NCI-H1694 treated with DMSO at 0.1 percent for 48 hours (cell line): ENCODE data around the gene RMDN2.

Experiments used
- DNase-seq: peaks from one replicate; lab custom pipeline; 2025; lab: John Stamatoyannopoulos, UW

RMDN2 gene

DNA sequence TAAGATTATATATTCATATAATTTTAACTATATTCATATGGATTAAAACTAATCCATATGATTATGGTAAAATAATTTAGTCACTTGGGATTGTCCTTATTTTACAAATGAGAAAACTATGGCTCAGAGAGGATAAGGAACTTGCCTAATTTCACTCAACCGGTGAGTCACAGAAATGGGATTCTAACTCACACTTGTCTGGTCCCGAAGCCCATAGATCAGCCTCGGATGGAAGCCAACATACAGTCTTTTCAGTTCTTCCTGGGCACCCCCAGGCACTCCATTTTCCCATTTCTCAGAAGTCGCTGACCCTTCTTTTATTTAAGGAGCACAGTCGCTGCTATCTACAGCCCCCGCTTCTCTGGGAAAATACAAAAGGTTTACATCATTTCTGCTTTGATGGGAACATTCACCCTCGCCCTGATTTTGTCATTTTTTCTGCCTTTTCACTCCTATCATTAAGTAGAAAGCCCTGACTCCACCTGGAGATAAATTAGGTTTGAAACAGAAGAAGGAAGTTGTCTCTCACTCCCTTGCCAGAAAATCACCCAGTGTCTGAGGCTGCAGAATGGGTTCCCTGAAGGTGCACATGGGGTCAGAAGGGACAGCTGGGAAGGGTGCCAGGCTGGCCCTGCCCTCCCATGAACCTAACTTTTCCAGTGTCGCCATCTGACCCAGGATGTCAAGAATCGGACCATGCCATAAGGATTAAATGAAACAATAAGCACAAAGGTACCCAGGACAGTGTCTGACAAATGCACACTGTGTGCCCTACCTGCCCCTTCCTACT, 114.2 kb downstream of the RMDN2 start:
- no peak for DNase-seq

DNA sequence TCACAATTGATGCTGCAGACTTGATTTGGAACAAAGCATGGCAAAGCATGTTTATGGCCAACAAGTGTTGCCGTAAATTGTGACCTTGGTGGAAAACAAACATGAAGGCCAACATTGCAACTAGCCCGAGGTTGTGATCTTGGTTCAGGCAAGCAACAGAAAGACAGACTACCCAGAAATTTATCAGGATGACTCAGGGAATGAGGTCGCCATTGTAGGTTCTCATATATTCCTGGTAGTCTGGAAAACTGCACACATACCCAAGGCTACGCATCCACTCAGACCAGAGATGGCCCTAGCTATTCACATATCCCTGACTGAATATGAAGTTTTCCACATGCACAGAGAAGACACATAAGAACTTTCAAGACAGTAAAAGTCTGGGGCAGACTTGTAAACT, 120.7 kb downstream of the RMDN2 start:
- DNase-seq: no peak

- no peak for DNase-seq
These were observed 131.1 kb downstream of the RMDN2 start for GRCh38 chr2:38056216-38056615.

DNA sequence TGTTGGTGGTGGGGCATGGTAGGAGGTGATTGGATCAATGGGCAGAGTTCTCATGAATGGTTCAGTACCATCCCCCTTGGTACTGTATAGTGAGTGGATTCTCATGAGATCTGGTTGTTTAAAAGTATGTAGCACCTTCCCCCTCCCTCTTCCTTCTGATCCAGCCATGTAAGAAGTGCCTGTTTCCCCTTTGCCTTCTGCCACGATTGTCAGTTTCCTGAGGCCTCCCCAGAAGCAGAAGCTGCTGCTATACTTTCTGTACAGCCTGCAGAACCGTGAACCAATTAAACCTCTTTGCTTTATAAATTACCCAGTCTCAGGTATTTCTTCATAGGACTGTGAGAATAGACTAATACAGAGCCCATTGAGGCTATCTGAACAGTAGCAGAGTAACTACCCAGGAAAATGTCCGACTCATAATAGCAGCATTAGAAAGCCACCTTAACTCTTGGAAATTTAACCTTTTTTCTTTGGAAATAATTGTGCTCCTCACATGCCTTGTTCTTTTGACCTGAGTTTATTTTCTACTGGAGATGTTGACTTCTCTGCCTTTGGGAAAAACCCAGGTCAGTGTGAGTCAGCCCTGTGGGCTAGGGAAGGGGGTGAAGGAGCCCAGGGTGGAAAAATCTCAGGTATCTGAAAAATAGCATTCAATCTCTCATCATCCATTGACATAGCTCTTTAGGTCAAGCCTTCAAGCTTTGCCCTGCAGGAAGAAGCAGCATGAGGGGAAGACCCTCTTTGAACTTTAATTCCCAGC, 132.7 kb downstream of the RMDN2 start:
- DNase-seq: no peak

GRCh38 chr2:38060236-38061018, 135.3 kb downstream of the RMDN2 start:
- DNase-seq: no peak

DNA sequence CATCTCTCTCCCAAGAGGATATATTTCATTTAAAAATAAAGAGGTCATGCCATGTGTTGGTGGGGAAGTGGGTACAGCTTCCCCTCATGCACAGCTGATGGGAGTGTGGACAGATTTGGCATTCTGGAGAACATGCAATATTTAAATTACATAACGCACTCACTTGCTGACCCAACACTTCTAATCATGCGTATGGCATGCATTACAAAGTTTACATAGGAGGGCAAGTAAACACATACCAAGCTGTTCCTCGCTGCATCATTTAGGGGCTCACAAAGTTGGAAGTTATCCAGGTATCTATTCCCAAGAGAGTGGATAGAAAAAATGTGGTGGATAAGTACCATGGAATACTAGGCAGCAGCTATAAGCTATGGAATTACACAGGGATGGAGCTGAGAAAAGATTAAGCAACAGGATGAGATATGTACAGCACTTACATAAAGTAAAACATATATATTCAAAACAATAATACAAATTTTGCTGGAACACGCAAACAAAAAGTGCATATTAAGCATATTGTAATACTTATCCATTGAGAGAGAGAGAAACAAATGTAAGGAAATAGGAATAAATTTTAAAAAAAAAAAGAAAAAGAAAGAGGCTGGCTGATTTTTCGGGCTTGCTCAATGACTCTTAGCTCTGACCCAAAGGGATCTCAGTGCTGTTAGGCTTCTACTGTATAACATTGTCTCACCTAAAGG, 139.9 kb downstream of the RMDN2 start:
- DNase-seq: peak; percentile 16

DNA sequence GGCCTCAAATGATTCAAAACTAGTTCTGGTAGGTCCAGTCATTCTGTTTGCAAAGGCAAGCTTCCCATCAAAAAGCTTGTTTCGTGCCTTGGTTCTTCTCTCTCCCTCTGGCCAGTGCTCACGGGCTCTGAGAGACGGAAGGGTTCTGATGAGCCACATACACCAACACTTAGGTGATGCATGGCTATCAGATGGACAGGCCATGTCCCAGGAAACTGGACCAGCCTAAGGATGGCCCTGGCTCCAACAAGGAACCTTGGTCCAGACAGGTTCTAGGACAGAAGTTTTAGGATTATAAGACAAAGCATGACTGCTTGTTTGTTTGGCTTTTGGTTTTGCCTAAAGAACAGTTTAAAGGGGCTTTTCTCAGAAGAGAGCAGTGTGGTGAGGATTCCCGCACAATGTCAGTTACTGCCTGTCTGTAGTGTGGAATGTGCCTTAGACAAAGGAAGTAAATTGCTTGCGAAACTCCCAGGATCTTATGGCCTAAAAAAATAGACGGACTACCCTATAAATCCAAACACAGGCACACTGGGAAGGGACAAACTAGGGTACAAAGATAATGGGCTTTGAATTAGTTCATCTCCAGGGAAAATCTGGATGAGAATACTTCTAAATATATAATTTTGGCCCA, 140.5 kb downstream of the RMDN2 start:
- no peak for DNase-seq

DNA sequence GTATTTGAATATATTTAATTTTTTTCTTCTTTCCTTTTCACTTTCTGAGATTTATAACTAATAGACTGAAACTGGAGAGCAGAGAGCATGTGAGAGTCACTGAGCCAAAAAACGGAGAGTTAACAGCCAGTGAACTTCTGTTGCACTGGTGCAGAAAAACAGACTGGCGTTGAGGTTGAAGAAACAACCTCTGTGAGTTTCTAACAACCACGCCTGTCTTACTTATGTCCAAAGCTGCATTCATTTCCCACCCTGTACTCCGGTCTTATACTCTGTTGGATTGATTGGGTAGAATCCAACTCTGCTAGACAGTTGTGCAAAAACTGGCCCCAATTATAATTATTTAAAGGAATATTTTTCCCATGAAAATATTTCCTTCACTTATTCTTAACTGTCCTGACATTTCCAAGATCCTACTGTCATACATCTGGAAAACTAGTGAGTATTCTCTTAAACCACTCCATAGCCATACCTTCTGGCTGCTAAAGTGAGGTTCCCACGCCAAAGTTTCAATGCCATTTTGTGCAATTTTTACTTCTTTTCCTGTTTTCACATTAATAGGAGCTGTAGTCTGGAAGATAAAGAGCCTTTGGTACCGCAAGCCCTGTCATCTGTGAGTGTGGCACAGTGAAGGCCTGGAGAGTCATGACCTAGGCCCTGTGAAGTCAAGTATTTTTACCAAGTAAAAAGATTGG, 141.5 kb downstream of the RMDN2 start:
- no peak for DNase-seq
